Body of pancreas (tissue), 4 donors: Measurements from ENCODE around the gene HMOX2. TPM values are rescaled to one million over a fixed set of nuclear protein-coding genes. Genes with fewer than 3 reads are reported as not detected.

ENCODE experiments used
- ATAC-seq: fragments of 150-250 bp; one replicate; pipeline ENCODE4 v1.9.1; 2016
- DNase-seq, 4 donors: peaks; one replicate each; pipeline ENCODE4 v3.0.0-alpha.2; 2019
- H3K27ac ChIP-seq, 4 donors: fragments of 200-600 bp; sonication (generic); 1 replicate in 3 of 4; 2 replicates in 1 of 4; pipeline versions ENCODE4 v1.5.1 to v1.6.1; 2016 to 2019; ENCODE audit warnings: mild to moderate bottlenecking in 1 of 4, mixed read lengths in 1 of 4, moderate library complexity in 1 of 4
- H3K27me3 ChIP-seq, 2 donors: fragments of 200-600 bp; sonication (generic); one replicate each; pipeline ENCODE4 v1.6.0; 2016; ENCODE audit warnings: mild to moderate bottlenecking in 1 of 2
- H3K36me3 ChIP-seq, 2 donors: fragments of 200-600 bp; sonication (generic); replicated peaks in 1 of 2; 2 replicates each; pipeline ENCODE4 v1.5.1; 2016; ENCODE audit warnings: low read depth in 2 of 2; ENCODE audit not compliant: insufficient read depth in 1 of 2
- H3K4me1 ChIP-seq: fragments of 200-600 bp; sonication (generic); one replicate; pipeline ENCODE4 v1.6.0; 2016
- H3K4me3 ChIP-seq, 2 donors: fragments of 200-600 bp; sonication (generic); 1 replicate in 1 of 2; 2 replicates in 1 of 2; pipeline ENCODE4 v1.5.1; 2016 to 2019
- H3K9me3 ChIP-seq, 3 donors: fragments of 200-600 bp; sonication (generic); 1 replicate in 2 of 3; 2 replicates in 1 of 3; pipeline ENCODE4 v1.5.1; 2016
- CTCF ChIP-seq, 7 experiments: fragments of 450-650 bp in 4 of 7; fragments of 200-600 bp in 3 of 7; sonication (generic) in 3 of 7; IDR thresholded peaks; one replicate each; pipeline ENCODE4 v1.5.1; 2016 to 2019; ENCODE audit warnings: antibody characterized with exemption in 7 of 7
- POLR2A ChIP-seq, 3 donors: fragments of 450-650 bp; IDR thresholded peaks; one replicate each; pipeline ENCODE4 v1.6.1; 2016; ENCODE audit warnings: antibody characterized with exemption in 3 of 3, mild to moderate bottlenecking in 2 of 3
- WGBS, 2 donors: methylation state at CpG; one replicate each; pipeline ENCODE4 v1.1.5; 2017; 5-methylcytosine and 5-hydroxymethylcytosine counted together
- intact Hi-C: fragments of 100-400 bp; cut with DNase I; formaldehyde crosslinking; loops from one replicate; pipeline ENCODE4 v1.15.1; 2023
- total RNA-seq, 2 donors: library from RNA; depleted of rRNA; stranded (reverse); fragments of >200 nt; gene quantifications; one replicate each; pipeline ENCODE4 v1.1.0, GENCODE V29; 2016

The HMOX2 gene
- total RNA-seq, 2 donors from 2014 or later: 18.4 to 115 TPM

GRCh38 chr16:4452674-4453073 is 23.5 kb upstream of the HMOX2 start:
- WGBS, 2 donors: 97 to 98% methylated on average over 5 of the region's 5 CpGs
- DNase-seq (no peak), ATAC-seq (no peak)
- no peak for TF ChIP-seq CTCF (IDR thresholded peaks at IDR 0.05)
- no peak for TF ChIP-seq POLR2A (IDR thresholded peaks at IDR 0.05)
- Histone ChIP-seq H3K9me3 (no peaks in the 10 kb centered on the region), H3K36me3 (peaks cover 12 to 21% of the 10 kb centered on the region in 2 donors), H3K27ac (no peak overlapping the region), H3K4me3 (no peak overlapping the region), H3K4me1 (no peaks in the 10 kb centered on the region), H3K27me3 (no peaks in the 10 kb centered on the region)
- intact Hi-C loops: no loop called here

- ATAC-seq: no peak
- Histone ChIP-seq H3K27me3 (no peaks in the 10 kb centered on the region), H3K4me1 (no peaks in the 10 kb centered on the region), H3K4me3 (no peak overlapping the region), H3K27ac (no peak overlapping the region), H3K9me3 (no peaks in the 10 kb centered on the region), H3K36me3 (peaks cover 12 to 20% of the 10 kb centered on the region in 2 donors)
- no peak for TF ChIP-seq POLR2A (IDR thresholded peaks at IDR 0.05)
- no peak for TF ChIP-seq CTCF (IDR thresholded peaks at IDR 0.05)
- DNase-seq: no peak
- intact Hi-C loops: no loop called here
- WGBS, 2 donors: 67 to 86% methylated on average over 4 to 9 of the region's 9 CpGs
These were observed 21.6 kb upstream of the HMOX2 start for GRCh38 chr16:4454623-4455022.

- no peak for DNase-seq
- no peak overlapping the region for H3K4me3 ChIP-seq
- H3K27me3 ChIP-seq: no peaks in the 10 kb centered on the region
- H3K27ac ChIP-seq: no peak overlapping the region
- no peak for ATAC-seq
- peaks cover 8 to 16% of the 10 kb centered on the region in 2 donors for H3K36me3 ChIP-seq
- H3K4me1 ChIP-seq: no peaks in the 10 kb centered on the region
- intact Hi-C loops: no loop called here
- TF ChIP-seq CTCF (IDR thresholded peaks at IDR 0.05) (no peak), POLR2A (IDR thresholded peaks at IDR 0.05) (no peak)
- 82 to 92% methylated on average over 4 to 14 of the region's 14 CpGs for WGBS, 2 donors
- no peaks in the 10 kb centered on the region for H3K9me3 ChIP-seq
These were observed 21.1 kb upstream of the HMOX2 start for GRCh38 chr16:4455081-4455480.

DNA sequence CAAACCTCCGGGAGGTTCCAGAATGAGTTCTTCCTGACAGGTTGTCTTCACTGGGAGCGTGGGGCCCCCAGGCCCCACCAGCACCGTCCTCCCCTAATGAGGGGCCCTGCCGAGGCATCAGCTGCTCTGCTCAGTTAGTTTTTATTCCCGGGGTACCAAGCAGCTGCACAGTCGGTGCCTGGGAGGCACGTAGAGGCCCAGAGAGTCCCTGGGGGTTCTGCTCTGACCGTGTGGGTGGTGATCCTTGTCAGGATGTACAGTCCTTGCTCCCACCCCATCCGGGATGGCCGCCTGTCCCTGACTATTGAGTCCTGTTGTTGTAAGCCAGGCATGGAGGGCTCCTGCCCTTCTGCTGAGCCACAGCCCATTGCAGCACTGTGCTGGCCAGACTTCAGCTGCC is 20.2 kb upstream of the HMOX2 start:
- no peaks in the 10 kb centered on the region for H3K9me3 ChIP-seq
- intact Hi-C loops: no loop called here
- H3K4me1 ChIP-seq: no peaks in the 10 kb centered on the region
- H3K36me3 ChIP-seq: peaks cover 0 to 13% of the 10 kb centered on the region in 2 donors
- H3K27ac ChIP-seq: no peak overlapping the region
- ATAC-seq (no peak), DNase-seq (no peak)
- no peak overlapping the region for H3K4me3 ChIP-seq
- 73 to 79% methylated on average over 9 to 10 of the region's 10 CpGs for WGBS, 2 donors
- TF ChIP-seq POLR2A (IDR thresholded peaks at IDR 0.05) (no peak), CTCF (IDR thresholded peaks at IDR 0.05) (no peak)
- H3K27me3 ChIP-seq: no peaks in the 10 kb centered on the region

GRCh38 chr16:4460936-4461249 is 15.3 kb upstream of the HMOX2 start:
- Histone ChIP-seq H3K36me3 (peaks cover 0 to 14% of the 10 kb centered on the region in 2 donors), H3K27ac (no peak overlapping the region), H3K27me3 (no peaks in the 10 kb centered on the region), H3K4me1 (no peaks in the 10 kb centered on the region), H3K4me3 (no peak overlapping the region), H3K9me3 (no peaks in the 10 kb centered on the region)
- TF ChIP-seq CTCF (IDR thresholded peaks at IDR 0.05) (no peak), POLR2A (IDR thresholded peaks at IDR 0.05) (no peak)
- ATAC-seq (no peak), DNase-seq (no peak)
- intact Hi-C loops: no loop called here
- 88 to 93% methylated on average over 5 of the region's 5 CpGs for WGBS, 2 donors
